Activated CD8-positive, alpha-beta memory T cell treated with anti-CD3 and anti-CD28 coated beads, Interleukin-2, amount 50 U/mL, for 1 hour (primary cell): Measurements from ENCODE around the gene ATAD3C.

Experiments
- DNase-seq: peaks from one replicate; pipeline ENCODE4 v3.0.0-alpha.2; 2020; ENCODE audit errors: extremely low read depth

ATAD3C gene

GRCh38 chr1:1431845-1432273 lies 17.6 kb upstream of the ATAD3C start:
- no peak for DNase-seq

- no peak for DNase-seq
Observed at GRCh38 chr1:1432274-1432950, 17.1 kb upstream of the ATAD3C start.

- no peak for DNase-seq
Observed at GRCh38 chr1:1432951-1433803, 16.3 kb upstream of the ATAD3C start.

- DNase-seq = no peak
Observed at GRCh38 chr1:1433804-1434130, 15.7 kb upstream of the ATAD3C start.

GRCh38 chr1:1434131-1434823 lies 15.2 kb upstream of the ATAD3C start:
- DNase-seq = no peak

GRCh38 chr1:1434824-1435105 lies 14.7 kb upstream of the ATAD3C start:
- no peak for DNase-seq

GRCh38 chr1:1435106-1435903 lies 14.2 kb upstream of the ATAD3C start, which contains the start of gene VWA1:
TSS of gene VWA1 (plus strand) at chr1:1435690. CDS start at chr1:1435749, 59 bp downstream.
- DNase-seq = no peak

GRCh38 chr1:1435911-1436629 lies 13.4 kb upstream of the ATAD3C start:
- no peak for DNase-seq

- no peak for DNase-seq
Observed at GRCh38 chr1:1436630-1437032, 12.9 kb upstream of the ATAD3C start.

GRCh38 chr1:1437033-1437903 lies 12.2 kb upstream of the ATAD3C start:
- DNase-seq = no peak

GRCh38 chr1:1437904-1438376 lies 11.5 kb upstream of the ATAD3C start:
- DNase-seq = no peak

- DNase-seq = no peak
Observed at GRCh38 chr1:1438531-1439381, 10.7 kb upstream of the ATAD3C start.

- DNase-seq = no peak
Observed at GRCh38 chr1:1439546-1440261, 9.8 kb upstream of the ATAD3C start.

- DNase-seq = no peak
Observed at GRCh38 chr1:1440262-1441001, 9.1 kb upstream of the ATAD3C start.

GRCh38 chr1:1441002-1441888 lies 8.2 kb upstream of the ATAD3C start:
- no peak for DNase-seq

- DNase-seq = no peak
Observed at GRCh38 chr1:1442069-1442770, 7.3 kb upstream of the ATAD3C start.
